HK-2 (cell line): Measurements from ENCODE around the gene FAM83F.

Experiments used
- DNase-seq: peaks from one replicate; pipeline ENCODE4 v3.0.0-alpha.2; 2018; ENCODE audit not compliant: unreplicated experiment

Gene FAM83F

DNA sequence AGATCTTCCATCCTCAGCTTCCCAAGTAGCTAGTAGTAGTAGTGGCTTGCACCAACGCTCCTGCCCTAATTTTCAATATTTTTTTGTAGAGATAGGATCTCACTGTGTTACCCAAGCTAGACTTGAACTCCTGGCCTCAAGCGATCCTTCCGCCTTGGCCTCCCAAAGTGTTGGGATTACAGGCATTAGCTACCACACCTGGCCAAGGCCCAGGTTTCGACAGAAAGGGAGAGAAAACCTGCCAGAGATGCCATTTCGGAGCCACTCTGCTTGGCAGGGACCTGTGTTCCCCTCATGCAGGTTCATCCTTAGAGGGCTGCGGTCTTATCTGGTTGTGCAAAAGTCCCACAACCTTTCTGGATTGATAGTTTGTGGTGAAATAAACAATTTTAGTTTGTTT, 41.4 kb downstream of the FAM83F start:
- DNase-seq: no peak

DNA sequence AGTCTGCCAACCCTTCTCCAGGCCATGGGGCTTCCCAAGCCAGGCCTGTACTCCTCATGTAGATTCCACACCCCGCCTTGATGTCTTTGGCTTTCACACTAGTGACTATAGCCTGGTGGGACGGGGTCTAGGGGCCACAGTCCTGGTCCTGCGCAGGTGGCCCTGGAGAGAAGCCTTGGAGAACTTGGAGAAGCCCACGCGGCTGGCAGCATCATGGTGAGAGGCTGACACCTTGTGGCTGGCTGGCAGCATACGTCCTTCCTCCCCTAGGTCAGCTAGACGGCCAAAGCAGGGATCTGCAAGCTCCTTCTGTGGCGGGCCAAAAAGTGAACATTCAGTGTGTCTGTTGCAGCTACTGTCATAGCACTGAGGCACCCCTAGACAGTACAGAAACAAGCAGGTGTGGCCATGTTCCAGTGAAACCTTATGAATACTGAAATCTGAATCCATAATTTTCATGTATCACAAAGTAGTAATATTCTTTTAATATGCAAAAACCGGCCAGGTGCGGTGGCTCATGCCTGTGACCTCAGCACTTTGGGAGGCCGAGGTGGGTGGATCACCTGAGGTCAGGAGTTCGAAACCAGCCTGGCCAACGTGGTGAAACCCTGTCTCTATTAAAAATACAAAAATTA, 42.0 kb downstream of the FAM83F start:
- peak; percentile 56 for DNase-seq

- no peak for DNase-seq
These were observed 42.6 kb downstream of the FAM83F start for GRCh38 chr22:40037320-40037719.

DNA sequence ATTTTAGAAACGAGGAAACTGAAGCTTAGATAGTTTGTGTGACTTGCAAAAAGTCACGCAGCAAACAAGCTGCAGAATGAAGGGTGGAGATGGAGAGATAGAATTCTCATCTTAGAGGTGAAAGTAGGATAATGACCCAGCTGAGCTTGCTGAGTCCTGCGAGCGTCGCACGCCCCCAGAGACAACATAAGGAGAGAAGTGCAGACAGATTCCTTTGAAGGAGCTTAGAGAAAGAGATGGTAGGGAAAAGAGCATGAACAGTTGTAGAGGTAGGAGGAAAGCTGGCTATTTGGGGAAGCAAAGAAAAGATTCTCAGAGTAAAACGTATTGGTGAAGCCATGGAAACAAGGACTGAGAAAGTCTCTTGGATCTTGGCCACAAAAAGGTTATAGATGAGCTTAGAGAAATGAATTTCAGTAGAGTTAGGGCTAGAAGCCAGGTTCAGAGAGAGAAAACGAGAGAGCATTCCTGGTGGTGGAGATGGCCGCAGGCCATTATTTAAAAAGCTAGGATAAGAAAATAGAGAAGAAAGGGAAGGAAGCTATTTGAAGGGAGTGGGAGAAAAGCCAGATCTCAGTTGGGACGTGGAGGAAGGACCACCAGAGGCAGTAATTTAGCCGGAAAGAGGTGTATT, 44.8 kb downstream of the FAM83F start:
- DNase-seq: no peak

DNA sequence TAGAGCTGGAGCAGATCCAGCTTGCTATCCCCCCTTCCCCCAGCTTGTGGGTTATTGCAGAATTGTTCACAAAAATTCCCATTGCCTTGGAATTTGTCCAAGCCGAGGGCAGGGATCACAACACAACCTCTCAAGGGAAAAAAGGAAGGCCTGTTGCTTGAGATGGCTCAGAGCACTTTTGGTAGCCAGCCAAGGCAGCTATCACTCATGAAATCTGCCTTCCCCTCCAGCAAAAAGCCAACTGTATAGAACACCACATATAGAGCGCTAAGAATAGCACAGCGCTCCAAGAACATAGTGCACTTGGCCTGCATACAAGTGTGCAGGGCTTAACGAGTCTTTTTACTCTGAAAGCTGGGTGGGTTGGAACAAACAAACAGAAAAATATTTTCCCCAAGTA, 46.2 kb downstream of the FAM83F start:
- DNase-seq: peak; percentile 13

- no peak for DNase-seq
These were observed 46.8 kb downstream of the FAM83F start for GRCh38 chr22:40041366-40042137.

- no peak for DNase-seq
These were observed 47.6 kb downstream of the FAM83F start for GRCh38 chr22:40042312-40042711.

DNA sequence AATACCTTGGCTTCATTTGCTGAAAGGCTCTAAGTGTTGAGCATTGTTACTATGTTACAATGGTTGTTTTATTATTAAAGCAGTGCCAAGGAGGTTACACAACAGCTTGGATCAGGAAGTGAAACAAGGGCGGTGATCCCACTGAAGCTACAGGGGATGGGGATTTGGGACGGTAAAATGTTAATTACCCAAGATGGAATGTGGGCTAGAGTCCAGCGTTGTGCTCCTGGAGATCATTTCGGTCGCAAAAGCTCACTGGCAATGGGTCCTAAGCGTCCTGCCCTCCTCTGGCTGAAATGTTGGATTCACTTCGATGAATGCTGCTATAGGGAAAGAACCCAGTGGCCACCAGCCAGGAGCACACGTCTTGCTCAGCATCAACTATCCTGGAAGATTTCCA, 48.3 kb downstream of the FAM83F start:
- DNase-seq: no peak

DNA sequence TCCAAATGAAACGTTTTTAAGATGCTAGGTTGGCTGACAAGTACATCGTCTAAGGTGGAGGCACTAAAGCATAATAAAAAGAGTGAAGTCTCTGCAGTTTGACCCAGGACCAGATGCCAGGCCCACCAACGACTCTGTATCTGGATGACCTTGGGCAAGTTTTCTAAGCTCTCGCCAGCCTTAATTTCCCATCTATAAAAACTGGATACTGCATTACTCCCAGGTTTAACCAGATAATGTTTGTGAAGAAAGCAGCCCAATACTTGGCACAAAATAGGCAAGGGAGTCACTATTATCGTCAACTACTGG, 49.0 kb downstream of the FAM83F start:
- DNase-seq: no peak

- DNase-seq: peak; percentile 98
These were observed 49.5 kb downstream of the FAM83F start for GRCh38 chr22:40044102-40044869.

DNA sequence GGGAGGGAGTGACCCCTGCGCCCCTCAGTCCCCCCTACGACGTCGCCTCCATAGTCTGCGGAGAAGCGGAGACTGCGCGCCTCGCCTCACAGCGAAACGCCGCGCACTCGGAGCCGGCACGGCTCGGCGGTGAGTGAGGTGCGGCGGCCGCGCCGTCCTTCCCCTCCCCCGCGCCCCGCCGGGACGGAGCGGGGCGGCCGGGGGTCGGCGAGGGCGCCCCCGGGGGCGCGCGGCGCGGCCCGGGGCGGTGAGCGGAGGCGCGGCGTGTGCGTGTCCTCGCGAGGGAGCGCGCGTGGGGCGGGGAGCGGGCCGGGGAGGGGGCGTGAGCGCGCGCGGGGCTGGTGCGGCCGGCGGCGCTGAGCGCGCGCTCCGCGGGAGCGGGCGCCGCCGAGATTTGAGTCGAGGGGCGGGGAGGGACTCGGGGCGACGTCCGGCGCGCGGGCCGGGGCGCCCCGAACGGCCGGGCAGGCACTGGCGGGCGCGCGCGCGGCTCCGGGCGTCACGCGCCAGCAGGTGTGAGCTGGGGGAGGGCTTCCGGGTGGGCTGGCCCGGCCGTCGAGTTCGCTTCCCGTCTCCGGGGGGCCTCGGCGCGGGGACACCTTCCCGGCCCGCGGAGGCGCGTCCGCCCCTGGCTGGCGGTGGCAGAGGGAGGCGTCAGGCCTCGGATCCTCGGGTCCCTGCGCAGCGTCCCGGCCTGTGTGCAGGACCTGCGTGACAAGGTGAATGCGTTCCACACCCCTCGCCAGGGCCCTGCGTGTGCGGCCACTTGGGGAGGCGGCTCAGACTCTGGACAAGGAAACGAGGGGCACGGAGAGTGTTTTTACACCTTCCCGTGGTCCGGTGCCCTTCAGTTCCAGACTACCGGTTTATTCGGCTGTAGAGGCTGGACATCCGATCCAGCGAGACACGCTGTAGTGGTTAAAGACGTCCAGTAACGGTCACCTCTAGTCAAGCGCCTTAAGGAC, 50.4 kb downstream of the FAM83F start:
- DNase-seq: peak; percentile 62

GRCh38 chr22:40046126-40046525, 51.4 kb downstream of the FAM83F start:
- DNase-seq: no peak

DNA sequence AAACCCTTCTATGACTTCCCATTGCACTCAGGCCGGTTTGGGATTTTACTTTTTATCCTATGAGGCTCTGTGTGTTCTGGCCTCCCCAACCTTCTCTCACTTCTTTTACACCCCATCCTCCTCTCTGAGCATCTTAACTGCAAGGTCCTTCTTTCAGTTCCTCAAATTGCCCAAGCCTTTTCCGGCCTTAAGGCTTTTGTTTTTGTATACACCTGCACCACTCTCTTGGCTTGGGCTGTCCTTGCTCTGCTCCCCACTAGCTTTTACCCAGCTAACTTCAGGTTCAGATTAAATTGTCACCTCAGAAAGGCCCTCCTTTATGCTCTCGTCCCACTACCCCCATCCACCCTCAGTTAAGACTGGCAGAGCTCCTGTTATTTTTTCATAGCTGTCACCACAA, 55.5 kb downstream of the FAM83F start:
- DNase-seq: no peak

DNA sequence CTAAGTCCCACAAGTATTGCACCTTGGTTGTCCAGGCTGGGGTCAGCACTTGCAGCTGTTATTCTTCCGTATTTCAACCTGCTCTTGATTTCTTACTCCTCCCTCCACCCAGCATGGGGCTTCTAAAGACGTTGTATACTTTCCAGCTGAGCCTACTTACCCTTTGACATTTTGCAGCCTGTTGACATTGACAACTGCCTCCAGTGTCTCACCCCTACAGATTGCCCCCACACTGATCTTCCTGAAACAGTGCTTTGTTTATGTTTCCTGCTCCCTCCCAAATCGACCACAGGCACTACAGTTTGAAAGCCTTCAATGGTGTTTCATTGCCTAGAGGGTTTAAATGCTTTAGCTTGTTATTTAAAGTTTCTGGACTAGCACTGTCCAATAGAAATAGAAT, 56.6 kb downstream of the FAM83F start:
- DNase-seq: no peak

GRCh38 chr22:40053460-40053859, 58.7 kb downstream of the FAM83F start:
- DNase-seq: no peak

- no peak for DNase-seq
These were observed 59.7 kb downstream of the FAM83F start for GRCh38 chr22:40054486-40054885.

GRCh38 chr22:40055143-40055883, 60.6 kb downstream of the FAM83F start:
- no peak for DNase-seq

DNA sequence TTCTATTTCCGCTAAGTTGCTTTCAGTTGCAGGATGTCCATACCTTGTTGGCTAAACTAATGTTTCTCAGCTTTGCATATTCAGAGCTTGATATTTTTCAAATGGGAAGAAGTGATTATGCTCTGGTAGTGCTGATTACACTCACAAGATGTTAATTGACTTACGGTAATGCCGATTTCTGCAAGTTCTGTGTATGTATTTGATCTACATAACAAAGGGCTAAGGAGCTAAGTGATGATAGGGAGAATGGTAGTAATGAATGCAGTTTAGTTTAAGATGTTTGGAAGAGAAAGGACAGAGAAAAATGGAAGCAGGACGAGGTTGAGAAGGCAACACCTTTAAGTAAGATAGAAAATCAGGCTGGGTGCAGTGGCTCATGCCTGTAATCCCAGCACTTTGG, 61.4 kb downstream of the FAM83F start:
- no peak for DNase-seq

DNA sequence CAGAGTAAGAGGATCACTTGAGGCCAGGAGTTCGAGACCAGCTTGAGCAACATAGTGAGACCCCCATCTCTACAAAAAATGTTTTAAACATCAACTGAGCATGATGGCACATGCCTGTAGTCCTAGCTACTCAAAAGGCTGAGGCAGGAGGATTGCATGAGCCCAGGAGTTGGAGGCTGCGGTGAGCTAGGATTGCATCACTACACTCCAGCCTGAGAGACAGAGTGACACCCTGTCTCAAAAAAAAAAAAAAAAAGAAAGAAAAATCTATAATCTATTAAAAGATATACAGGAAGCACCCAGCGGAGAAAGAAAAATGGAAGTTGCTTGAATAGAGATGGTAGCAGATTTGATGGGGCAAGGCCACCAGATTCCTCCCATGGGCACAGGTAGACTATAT, 61.8 kb downstream of the FAM83F start:
- DNase-seq: no peak

DNA sequence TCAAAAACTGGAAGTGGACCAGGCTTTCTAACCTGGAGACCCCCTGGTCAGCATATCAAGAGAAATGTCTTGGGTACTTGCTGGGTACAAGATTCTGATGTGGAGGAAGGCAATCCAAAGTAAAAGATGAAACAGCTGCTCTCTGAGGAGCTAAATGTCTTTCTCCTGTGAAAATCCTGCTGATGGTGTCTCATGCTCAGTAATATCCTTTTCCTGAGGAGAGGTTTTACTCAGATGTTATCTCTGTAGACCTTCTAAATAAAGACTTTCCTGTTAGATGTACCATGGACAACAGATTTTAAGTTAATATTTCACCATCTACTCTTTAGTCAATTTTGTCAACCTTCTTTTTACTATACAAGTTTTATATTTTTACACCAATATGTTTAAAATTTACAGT, 62.9 kb downstream of the FAM83F start:
- no peak for DNase-seq

DNA sequence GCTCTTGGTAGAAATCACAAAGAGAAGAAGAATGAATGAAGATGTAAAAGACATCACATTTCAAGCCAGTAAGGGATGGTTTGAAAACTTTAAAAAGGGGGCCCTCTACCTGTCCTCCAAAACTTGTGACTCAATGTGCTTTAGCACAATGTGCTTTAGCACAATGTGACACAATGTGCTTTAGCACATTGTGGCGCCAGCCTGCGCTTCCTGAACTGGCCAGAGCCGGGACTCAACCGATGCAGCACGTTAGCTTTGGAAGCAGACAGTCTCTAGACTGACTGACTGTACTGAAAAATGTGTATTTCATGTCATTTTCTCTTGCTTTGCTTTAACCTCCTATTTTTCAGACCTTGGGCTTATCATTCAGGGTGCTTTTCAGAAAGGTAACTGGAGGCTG, 63.5 kb downstream of the FAM83F start:
- DNase-seq: no peak
